Measurements from ENCODE around the gene TM9SF4.

TM9SF4 gene

GRCh38 chr20:32139947-32140346 is 30.4 kb downstream of the TM9SF4 start:
- Histone ChIP-seq H3K27ac (ENCODE audit: low read depth, low read length) (no peak overlapping the region), H3K9ac (ENCODE audit: low read length) (no peak overlapping the region), H3K4me1 (ENCODE audit: control insufficient read depth, insufficient read depth, low read length) (no peaks in the 10 kb centered on the region), H3K27me3 (ENCODE audit: control insufficient read depth, insufficient read depth, low read length) (no peaks in the 10 kb centered on the region), H3K36me3 (ENCODE audit: control insufficient read depth, insufficient read depth, low read length) (peaks cover 46% of the 10 kb centered on the region), H3K4me3 (ENCODE audit: low read length) (no peak overlapping the region)

- no peak overlapping the region for H3K9ac ChIP-seq (ENCODE audit: low read length)
- no peaks in the 10 kb centered on the region for H3K27me3 ChIP-seq (ENCODE audit: control insufficient read depth, insufficient read depth, low read length)
- H3K4me1 ChIP-seq (ENCODE audit: control insufficient read depth, insufficient read depth, low read length): no peaks in the 10 kb centered on the region
- H3K27ac ChIP-seq (ENCODE audit: low read depth, low read length): no peak overlapping the region
- H3K4me3 ChIP-seq (ENCODE audit: low read length): no peak overlapping the region
- peaks cover 50% of the 10 kb centered on the region for H3K36me3 ChIP-seq (ENCODE audit: control insufficient read depth, insufficient read depth, low read length)
Measured at GRCh38 chr20:32140603-32141002, 31.1 kb downstream of the TM9SF4 start.

GRCh38 chr20:32141465-32141980 is 32.0 kb downstream of the TM9SF4 start:
- peaks cover 56% of the 10 kb centered on the region for H3K36me3 ChIP-seq (ENCODE audit: control insufficient read depth, insufficient read depth, low read length)

DNA sequence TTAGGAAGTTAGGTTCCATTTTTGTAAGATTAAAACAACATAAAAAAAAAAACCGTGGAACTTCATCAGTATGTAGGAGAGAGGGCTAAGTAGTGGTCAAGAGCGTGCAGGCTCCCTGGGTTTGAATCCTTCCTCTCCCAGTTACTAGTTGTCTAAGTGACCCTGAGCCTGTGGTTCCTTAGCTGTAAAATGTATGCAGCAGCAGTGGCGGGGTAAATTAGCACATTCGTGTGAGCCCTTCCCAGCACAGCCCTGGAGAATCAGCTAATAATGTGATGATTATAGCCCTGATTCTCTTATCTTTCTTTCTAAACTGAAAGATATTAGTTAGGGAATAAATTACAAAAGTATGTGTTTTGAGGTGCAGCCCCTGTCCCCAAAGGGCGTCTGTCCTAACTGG is 32.6 kb downstream of the TM9SF4 start:
- H3K4me1 ChIP-seq (ENCODE audit: control insufficient read depth, insufficient read depth, low read length): no peaks in the 10 kb centered on the region

More at GRCh38 chr20:32141465-32141980, 32.0 kb downstream of the TM9SF4 start:
- H3K4me1 ChIP-seq (ENCODE audit: control insufficient read depth, insufficient read depth, low read length): no peaks in the 10 kb centered on the region
- H3K9ac ChIP-seq (ENCODE audit: low read length): no peak overlapping the region
- H3K4me3 ChIP-seq (ENCODE audit: low read length): no peak overlapping the region
- no peak overlapping the region for H3K27ac ChIP-seq (ENCODE audit: low read depth, low read length)
- H3K27me3 ChIP-seq (ENCODE audit: control insufficient read depth, insufficient read depth, low read length): no peaks in the 10 kb centered on the region

DNA sequence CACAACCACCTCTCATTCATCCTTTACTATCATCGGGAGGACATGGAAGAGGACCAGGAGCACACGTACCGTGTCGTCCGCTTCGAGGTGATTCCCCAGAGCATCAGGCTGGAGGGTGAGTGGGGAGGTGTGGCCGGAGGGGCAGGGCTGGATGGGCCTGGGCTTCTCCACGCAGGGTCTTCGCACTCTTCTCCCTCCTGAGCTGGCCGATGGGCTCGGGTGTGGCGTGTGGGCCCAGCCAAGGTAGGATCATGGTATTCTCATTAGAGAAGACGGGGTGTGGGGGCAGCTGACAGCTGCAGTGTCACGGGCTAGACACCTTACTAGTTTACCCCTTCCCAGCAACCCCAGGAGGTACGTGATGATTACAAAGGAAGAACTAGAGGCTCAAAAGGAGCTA is 33.5 kb downstream of the TM9SF4 start:
- Histone ChIP-seq H3K4me3 (ENCODE audit: low read length) (no peak overlapping the region), H3K27ac (ENCODE audit: low read depth, low read length) (no peak overlapping the region), H3K4me1 (ENCODE audit: control insufficient read depth, insufficient read depth, low read length) (no peaks in the 10 kb centered on the region), H3K36me3 (ENCODE audit: control insufficient read depth, insufficient read depth, low read length) (peaks cover 55% of the 10 kb centered on the region), H3K9ac (ENCODE audit: low read length) (no peak overlapping the region), H3K27me3 (ENCODE audit: control insufficient read depth, insufficient read depth, low read length) (no peaks in the 10 kb centered on the region)

More for the DNA sequence above, 32.6 kb downstream of the TM9SF4 start:
- H3K27me3 ChIP-seq (ENCODE audit: control insufficient read depth, insufficient read depth, low read length): no peaks in the 10 kb centered on the region
- no peak overlapping the region for H3K9ac ChIP-seq (ENCODE audit: low read length)
- H3K27ac ChIP-seq (ENCODE audit: low read depth, low read length): no peak overlapping the region
- H3K4me3 ChIP-seq (ENCODE audit: low read length): no peak overlapping the region
- peaks cover 59% of the 10 kb centered on the region for H3K36me3 ChIP-seq (ENCODE audit: control insufficient read depth, insufficient read depth, low read length)

GRCh38 chr20:32144898-32145662 is 35.6 kb downstream of the TM9SF4 start:
- Histone ChIP-seq H3K36me3 (ENCODE audit: control insufficient read depth, insufficient read depth, low read length) (peaks cover 42% of the 10 kb centered on the region), H3K9ac (ENCODE audit: low read length) (no peak overlapping the region), H3K4me1 (ENCODE audit: control insufficient read depth, insufficient read depth, low read length) (no peaks in the 10 kb centered on the region), H3K27me3 (ENCODE audit: control insufficient read depth, insufficient read depth, low read length) (no peaks in the 10 kb centered on the region), H3K4me3 (ENCODE audit: low read length) (no peak overlapping the region), H3K27ac (ENCODE audit: low read depth, low read length) (no peak overlapping the region)

DNA sequence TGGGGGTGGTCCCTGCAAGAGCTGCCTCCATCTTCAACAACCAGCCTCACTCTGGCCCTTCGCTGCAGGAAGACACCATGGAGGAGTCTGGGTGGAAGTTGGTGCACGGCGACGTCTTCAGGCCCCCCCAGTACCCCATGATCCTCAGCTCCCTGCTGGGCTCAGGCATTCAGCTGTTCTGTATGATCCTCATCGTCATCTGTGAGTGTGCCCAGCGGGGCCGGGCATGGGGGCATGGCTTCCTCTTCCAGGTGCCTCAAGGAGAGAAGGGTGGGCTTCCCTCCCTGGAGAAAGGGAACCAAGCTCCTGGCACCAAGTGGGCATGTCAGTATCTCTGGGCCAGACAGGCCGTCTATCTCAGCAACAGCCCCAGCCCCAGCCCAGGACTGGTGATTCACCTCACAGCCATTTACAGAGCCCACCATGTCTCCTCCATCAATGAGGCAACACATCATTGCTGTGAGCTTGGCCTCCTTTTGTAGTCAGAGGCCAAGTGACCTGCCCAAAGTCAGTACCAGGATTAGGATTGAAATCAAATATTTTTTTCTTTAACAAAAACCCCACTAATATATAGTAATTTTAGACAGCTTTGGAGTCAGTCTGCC is 40.2 kb downstream of the TM9SF4 start:
- H3K4me1 ChIP-seq (ENCODE audit: control insufficient read depth, insufficient read depth, low read length): no peaks in the 10 kb centered on the region
- peaks cover 36% of the 10 kb centered on the region for H3K36me3 ChIP-seq (ENCODE audit: control insufficient read depth, insufficient read depth, low read length)
- no peak overlapping the region for H3K4me3 ChIP-seq (ENCODE audit: low read length)
- H3K27me3 ChIP-seq (ENCODE audit: control insufficient read depth, insufficient read depth, low read length): no peaks in the 10 kb centered on the region
- H3K9ac ChIP-seq (ENCODE audit: low read length): no peak overlapping the region
- no peak overlapping the region for H3K27ac ChIP-seq (ENCODE audit: low read depth, low read length)

DNA sequence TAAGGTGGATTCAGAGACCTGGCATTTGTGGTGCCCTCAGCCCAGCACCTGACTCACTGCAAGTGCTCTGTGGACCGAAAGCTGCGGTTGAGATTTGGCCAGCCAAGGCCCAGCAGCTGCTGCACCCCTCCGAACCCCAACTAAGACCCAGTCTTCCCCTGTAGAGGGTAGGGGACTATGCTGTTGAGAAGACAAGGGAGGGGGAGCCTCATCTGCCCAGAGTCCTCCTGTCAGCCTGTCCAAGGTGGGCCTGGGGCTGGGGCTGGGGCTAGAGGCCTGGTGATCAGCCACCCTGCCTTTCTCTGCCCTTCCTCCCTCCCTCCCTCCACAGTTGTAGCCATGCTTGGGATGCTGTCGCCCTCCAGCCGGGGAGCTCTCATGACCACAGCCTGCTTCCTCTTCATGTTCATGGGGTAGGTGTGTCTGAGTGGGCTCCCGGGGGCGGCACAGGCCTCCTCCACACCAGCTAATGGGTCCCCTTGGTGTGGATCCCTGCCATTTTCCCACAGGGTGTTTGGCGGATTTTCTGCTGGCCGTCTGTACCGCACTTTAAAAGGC is 40.9 kb downstream of the TM9SF4 start:
- Histone ChIP-seq H3K4me3 (ENCODE audit: low read length) (no peak overlapping the region), H3K27ac (ENCODE audit: low read depth, low read length) (no peak overlapping the region), H3K4me1 (ENCODE audit: control insufficient read depth, insufficient read depth, low read length) (no peaks in the 10 kb centered on the region), H3K9ac (ENCODE audit: low read length) (no peak overlapping the region), H3K36me3 (ENCODE audit: control insufficient read depth, insufficient read depth, low read length) (peaks cover 30% of the 10 kb centered on the region), H3K27me3 (ENCODE audit: control insufficient read depth, insufficient read depth, low read length) (no peaks in the 10 kb centered on the region)

DNA sequence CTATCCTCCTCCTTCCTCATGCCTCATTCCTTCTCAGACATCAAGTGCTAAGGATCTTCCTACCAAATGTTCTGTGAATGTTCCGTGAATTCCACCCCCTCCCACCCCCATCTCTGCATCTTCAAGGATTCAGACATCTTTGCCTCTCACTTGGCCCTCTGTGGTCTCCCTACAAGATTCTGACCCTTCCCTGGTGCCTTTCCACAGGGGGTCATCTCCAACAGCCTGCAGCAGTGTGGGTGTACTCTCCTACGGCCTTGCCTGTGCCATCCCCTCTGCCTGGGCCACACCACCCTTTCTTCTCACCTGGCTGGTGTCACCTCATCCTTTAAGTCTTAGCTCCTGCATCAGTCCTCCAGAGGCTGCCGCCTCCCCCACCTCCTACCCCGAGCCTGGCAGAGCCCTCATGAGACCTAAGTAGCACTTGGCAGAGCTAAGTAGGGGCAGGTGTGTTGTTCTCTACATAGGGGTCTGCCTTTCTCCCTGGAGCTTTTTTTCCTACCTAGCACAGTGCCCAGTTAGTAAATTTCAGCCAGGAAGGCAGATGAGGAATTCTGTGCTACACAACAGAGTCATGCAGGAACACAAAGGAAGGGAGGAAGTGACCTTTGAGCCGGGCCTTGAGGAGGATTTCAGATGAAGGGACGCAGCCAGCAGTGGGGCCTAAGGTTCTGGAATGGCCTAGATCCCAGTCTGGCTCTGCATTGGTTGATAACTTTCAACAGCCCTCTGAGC is 43.1 kb downstream of the TM9SF4 start:
- Histone ChIP-seq H3K9ac (ENCODE audit: low read length) (no peak overlapping the region), H3K4me1 (ENCODE audit: control insufficient read depth, insufficient read depth, low read length) (no peaks in the 10 kb centered on the region), H3K4me3 (ENCODE audit: low read length) (no peak overlapping the region), H3K36me3 (ENCODE audit: control insufficient read depth, insufficient read depth, low read length) (peaks cover 20% of the 10 kb centered on the region), H3K27me3 (ENCODE audit: control insufficient read depth, insufficient read depth, low read length) (no peaks in the 10 kb centered on the region), H3K27ac (ENCODE audit: low read depth, low read length) (no peak overlapping the region)

GRCh38 chr20:32153156-32153665 is 43.7 kb downstream of the TM9SF4 start:
- H3K9ac ChIP-seq (ENCODE audit: low read length): no peak overlapping the region
- no peaks in the 10 kb centered on the region for H3K27me3 ChIP-seq (ENCODE audit: control insufficient read depth, insufficient read depth, low read length)
- no peak overlapping the region for H3K27ac ChIP-seq (ENCODE audit: low read depth, low read length)
- peaks cover 21% of the 10 kb centered on the region for H3K36me3 ChIP-seq (ENCODE audit: control insufficient read depth, insufficient read depth, low read length)
- H3K4me1 ChIP-seq (ENCODE audit: control insufficient read depth, insufficient read depth, low read length): no peaks in the 10 kb centered on the region
- no peak overlapping the region for H3K4me3 ChIP-seq (ENCODE audit: low read length)

DNA sequence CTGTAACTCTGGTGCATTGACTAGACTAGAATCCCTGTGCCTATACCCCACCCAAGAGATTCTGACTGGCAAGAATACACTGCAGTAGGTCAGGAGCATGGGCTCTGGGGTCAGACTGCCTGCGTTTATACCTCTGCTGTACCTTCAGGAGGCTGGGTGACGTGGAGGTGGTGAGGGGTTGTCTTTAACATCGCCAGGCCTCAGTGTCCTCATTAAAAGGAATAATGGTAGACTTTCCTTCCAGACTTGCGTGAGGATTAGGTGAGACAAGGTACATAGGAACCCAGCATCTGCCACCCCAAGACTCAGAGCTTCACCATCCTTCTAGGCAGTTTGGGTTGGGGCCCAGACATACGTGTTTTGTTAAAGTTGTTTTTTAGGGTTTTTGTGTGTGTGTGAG is 44.3 kb downstream of the TM9SF4 start:
- no peaks in the 10 kb centered on the region for H3K4me1 ChIP-seq (ENCODE audit: control insufficient read depth, insufficient read depth, low read length)
- H3K36me3 ChIP-seq (ENCODE audit: control insufficient read depth, insufficient read depth, low read length): peaks cover 24% of the 10 kb centered on the region
- H3K9ac ChIP-seq (ENCODE audit: low read length): no peak overlapping the region
- H3K27ac ChIP-seq (ENCODE audit: low read depth, low read length): no peak overlapping the region
- H3K27me3 ChIP-seq (ENCODE audit: control insufficient read depth, insufficient read depth, low read length): no peaks in the 10 kb centered on the region
- H3K4me3 ChIP-seq (ENCODE audit: low read length): no peak overlapping the region
